GM21576 (cell line): ENCODE measurements around the gene ZBTB45.
"Not testable (repeated sequence)": the region's sequence is repeated elsewhere in the genome, so short reads cannot be mapped to it uniquely, and the experiment has no call there.

ENCODE experiments used
- ATAC-seq: cut with Tn5 transposase; IDR thresholded peaks from one replicate; pipeline ENCODE4 v1.9.1; 2021; ENCODE audit warnings: mild to moderate bottlenecking, moderate library complexity; ENCODE audit not compliant: unreplicated experiment

Gene ZBTB45

DNA sequence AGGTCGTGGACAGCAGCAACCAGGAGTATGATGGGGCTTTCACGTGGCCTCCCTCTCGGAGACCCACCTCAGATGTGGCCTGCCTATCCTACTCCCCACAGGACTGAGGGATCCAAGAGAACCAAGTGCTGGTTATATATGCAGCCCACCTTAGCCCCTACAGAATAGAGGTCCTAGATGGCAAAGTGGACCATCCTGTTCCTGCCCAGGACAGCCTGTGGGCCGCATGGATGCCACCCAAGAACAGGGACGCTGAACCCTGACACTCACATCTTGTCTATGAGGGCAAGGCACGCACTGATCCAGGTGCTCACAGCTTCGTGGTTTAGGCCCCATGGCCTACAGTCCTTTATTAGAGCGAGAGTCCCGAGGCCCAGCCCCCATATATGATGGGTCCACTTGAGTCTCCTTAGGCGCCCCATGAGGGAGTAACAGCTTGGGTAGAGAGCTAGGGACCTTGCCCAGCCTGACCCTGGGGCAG, 6.4 kb downstream of the ZBTB45 start:
- no peak for ATAC-seq

DNA sequence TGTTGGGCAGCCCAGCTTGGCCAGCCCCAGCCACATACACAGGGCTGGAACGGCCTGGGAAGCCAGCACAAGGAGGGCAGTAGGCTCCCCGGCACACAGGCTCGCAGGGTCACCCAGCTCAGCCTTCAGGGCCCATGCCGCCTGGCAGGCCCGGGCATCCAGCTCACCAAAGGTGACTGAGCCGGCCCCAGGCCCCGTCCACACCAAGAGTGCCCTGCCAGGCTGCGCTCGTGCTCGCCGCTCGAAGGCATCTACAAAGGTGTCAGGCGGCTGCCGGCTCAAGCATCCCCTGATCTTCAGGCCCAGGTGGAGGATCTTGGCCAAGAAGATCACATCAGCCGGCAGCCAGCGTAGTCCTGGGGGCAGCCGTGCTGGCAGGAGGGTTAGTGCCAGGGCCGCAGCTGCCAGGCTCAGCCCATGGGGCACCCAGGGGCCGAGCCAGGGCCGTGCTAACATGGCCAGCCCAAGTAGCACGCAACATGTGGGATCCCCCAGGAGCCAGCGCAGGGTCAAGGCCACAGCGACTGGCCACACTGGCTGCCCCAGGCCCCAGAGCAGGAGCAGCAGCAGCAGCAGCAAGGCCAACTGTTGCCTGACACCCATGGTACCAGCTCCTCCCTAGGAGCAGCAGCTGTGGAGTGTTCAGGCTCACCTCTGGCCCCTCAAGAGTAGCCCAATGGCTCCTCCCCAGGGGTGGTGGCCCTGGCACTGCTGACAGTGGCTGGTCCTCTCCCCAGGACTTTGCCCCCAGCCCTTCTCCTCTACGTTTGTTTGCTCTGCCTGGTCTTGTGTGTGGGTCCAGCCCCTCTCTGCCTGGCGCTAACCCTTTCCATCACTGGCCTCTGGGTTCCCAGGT, 8.0 kb downstream of the ZBTB45 start, which contains the start of gene SLC27A5:
Gene SLC27A5 (minus strand): TSS at position 640 of the 856 bp plus-strand sequence. CDS start 37 bp downstream, at position 603.
- ATAC-seq = no peak

DNA sequence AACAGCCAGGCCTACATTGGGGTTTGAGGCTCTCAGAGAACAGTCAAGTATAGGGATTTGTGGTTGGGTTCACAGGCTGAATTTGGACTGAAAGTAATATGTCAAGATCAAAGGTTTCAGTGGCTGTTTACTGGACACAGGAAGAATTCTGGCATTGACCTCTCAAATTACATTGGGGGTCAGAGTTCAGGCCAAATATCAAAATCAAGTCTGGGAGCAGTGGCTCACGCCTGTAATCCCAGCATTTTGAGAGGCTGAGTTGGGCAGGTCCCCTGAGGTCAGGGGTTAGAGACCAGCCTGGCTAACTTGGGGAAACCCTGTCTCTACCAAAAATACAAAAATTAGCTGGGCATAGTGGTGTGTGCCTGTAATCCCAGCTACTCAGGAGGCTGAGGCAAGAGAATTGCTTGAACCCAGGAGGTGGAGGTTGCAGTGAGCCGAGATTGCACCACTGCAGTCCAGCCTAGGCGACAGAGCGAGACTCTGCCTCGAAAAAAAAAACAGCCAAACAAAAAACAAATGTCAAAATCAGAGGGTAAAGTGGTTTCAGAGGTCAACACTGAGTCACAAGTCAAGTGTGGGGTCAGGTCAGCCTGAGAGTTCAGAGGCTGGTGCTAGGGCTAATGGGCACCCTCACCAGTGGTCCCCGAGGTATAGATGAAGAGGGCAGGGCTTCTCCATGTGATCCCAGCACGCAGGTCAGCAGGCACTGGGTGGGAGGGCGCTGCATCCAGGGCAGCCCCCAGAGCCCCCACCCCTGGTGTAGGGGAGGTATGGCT, 9.3 kb downstream of the ZBTB45 start:
- no peak for ATAC-seq

DNA sequence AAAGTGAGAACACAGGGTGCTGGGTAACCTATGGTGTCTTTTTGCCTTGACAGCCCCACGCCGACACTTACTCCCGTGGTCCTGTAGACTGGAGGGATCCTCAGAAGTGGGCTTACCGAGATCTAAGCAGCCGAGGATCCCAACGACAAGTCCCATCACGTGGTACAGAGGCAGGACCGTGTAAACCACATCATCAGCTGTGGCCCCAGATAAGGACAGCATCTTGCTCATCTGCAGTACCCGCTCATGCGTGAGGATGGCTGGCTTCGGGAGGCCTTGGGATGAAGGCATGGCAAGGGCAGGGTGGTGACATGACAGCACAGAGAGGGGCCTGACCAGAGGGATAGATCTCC, 9.9 kb downstream of the ZBTB45 start:
- ATAC-seq = no peak

DNA sequence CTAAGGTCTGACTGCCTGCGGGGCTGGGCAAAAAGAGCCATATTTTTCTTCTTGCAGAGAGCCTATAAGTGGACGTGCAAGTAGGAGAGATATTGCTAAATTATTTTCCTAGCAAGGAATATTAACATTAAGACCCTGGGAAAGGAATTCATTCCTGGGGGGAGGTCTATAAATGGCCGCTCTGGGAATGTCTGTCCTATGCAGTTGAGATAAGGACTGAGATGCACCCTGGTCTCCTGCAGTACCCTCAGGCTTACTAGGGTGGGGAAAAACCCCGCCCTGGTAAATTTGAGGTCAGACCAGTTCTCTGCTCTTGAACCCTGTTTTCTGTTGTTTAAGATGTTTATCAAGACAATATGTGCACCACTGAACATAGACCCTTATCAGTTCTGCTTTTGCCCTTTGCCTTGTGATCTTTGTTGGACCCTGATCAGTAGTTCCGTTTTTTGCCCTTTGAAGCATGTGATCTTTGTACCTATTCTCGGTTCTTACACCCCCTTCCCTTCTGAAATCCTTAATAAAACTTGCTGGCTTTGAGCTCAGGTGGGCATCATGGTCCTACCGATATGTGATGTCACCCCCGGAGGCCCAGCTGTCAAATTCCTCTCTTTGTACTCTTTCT, 11.9 kb downstream of the ZBTB45 start:
- ATAC-seq = not testable (repeated sequence)

DNA sequence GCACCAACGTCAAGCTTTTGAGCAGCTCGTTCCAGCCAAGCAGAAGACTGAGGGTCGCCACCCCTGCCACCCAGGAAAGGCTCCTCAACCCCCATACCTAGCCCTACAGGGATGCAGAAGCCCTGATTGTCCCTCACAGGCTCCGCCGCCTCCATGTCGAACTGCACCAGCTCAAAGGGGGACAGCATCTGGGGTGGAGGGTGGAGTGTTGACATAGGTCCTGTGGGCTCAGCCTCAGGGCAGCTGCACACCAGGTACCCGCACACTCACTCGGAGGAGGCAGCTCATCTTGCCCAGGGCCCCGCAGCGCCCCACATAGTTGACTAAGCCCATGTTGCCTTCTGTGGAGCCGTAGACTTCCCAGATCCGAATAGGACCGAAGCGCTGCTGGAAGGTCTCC, 19.4 kb downstream of the ZBTB45 start:
- no peak for ATAC-seq

DNA sequence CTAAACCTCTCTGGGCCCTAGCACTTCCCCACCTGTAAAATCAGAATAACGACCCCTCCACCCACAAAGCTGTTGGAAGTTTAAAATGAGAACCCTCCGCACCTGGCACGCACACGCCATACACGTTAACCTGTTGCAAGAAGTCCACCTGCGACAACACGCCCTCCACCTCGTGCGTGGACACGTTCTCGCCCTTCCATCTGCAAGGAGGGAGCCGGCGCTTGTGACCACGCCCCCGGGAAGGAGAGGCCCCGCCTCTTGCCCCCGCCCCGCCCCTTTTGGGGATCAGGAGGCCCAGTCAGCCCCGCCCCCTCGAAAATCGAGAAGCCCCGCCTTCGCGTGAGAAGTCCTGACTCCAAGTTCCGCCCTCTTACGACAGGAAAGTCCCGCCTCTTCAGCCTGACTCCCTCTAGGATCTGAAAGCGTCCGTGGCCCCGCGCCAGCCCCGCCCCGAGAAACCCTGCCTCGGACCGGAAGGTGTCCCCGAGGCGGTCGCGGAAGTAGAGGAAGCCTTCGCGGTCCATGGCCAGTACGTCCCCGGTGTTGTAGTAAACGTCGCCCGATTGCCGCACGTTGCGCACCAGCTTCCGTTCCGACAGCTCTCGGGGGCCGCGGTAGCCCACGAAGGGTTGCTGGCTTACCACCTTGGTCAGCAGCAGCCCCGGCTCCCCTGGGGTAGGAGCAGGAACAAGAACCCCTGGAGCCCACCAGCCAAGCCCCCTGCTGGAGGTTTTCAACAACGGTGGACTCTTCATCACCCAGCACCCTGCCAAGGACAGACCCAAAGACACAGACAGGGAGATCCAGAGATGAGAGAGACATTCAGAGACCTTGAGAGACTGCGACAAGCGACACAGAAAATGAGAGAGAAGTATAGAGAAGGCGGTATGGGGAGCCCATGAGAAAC, 20.3 kb downstream of the ZBTB45 start:
- peak; percentile 81 for ATAC-seq

DNA sequence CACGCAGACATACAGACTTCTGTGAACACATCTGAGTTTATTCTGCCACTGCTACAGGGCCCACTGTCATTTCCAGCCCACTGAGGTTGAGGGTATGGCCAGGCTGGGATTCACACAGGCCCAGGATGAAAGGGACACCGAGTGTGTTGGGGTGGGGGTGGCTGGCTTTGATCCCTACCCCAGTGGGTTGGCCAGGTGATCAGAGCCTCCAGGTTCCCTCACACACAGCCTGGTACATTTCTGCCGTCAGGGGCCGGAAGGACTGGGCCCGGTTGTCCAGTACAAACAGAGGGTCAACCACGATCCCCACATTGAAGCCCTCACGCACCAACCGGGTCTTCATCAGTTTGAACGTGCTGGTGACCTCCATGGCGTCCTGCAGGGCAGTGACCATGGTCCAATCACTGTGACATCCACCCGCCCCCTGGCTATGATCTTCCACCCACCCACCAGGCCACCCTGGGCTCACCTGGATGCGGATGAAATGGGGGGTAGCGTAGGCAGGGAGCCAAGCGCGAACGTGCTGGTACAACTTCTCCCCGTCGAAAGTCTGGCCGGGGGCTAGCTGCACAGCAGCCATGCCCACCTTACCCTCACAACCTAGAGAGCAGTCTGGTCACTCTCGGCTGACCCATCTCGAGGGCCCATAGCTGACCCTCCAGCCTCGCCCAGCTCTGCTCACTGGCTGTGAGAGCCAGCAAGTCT, 21.1 kb downstream of the ZBTB45 start:
- ATAC-seq = no peak

DNA sequence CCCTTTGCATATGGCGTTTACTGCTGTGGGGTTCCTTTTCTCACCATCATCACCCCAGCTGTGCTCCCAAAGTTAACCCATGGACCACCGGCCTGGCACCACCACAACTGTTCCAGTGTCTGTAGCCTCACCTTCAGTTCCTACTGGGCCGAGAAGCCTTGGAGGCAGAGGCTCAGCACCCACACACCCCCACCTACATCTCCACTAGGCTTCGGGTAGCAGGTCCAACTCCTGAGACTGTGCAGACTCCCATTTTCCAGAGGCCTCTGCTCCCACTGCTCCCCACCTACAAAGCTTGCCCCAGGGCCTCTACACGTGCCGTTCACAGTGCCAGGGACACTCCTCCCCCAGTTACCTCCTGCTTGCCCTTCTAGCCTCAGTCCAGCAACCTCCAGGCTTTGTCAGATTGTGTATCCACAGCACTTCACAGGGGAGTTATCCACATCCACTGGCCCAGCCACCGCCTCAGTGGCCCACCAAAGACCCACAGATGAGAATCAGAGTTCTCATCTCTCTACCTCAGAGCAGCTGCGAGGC, 21.9 kb downstream of the ZBTB45 start:
- ATAC-seq = no peak

DNA sequence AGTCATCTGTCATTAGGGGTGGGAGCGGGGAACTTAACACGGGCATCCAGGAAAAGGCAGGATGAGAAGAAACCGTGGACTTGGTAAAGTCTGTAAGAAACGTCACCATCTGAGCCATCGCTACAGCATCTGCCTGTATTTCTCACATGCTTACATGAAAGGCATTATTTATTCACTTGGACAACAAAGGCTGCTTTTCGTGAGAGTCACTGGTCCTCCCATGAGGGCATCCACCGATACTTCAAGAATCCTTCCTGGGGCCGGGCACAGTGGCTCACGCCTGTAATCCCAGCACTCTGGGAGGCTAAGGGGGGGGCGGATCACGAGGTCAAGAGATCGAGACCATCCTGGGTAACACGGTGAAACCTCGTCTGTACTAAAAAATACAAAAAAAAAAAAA, 27.3 kb downstream of the ZBTB45 start:
- ATAC-seq = no peak

DNA sequence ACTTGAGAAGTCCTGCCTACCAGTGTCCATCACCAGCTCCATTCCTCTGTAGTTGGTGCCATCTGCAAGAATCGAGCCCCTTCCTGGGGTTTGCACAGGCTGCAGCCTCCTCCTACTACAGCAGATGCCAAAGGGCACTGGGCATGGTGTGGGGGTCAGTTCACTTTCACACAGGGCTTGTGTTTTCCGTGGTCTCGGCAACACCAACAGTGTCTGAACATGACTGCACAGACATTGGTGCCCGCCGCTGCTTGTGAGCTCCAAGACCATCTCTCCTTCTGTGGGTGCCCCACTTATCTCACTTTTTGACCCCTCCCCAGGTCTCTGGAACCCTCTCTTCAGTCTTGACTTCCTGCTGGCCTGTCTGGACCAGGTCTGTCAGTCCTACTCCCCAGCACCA, 28.2 kb downstream of the ZBTB45 start:
- no peak for ATAC-seq

DNA sequence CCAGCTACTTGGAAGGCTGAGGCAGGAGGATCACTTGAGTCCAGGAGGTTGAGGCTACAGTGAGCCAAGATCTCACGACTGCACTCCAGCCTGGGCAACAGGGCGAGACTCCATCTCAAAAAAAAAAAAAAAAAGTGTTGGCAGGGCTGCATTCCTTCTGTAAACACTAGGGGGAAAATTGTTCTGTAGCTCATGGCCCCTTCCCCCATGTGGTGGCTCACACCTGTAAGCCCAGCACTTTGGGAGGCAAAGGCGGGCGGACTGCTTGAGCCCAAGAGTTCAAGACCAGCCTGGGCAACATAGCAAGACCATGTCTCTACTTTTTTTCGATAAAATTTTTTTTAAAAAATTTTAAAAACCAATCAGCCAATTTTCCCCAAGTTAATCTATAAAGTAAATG, 35.3 kb downstream of the ZBTB45 start:
- ATAC-seq = not testable (repeated sequence)

DNA sequence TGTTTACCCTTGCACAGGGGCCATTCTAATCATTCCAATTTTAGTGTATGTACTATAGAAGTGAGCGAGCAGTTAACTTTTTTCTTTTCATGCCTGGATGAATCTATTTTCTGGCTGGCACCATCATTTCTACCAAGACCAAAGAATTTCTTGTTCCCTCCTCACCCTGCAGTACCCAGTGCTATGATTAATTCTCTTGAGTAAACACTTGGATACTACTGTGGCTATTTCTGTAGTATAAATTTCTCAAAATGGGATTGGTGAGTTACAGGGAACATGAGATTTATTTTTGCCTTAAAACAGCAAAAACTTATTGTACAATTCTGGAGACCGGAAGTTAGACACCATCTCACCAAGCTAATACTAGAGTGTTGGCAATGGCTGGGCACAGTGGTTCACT, 35.8 kb downstream of the ZBTB45 start:
- ATAC-seq = no peak

DNA sequence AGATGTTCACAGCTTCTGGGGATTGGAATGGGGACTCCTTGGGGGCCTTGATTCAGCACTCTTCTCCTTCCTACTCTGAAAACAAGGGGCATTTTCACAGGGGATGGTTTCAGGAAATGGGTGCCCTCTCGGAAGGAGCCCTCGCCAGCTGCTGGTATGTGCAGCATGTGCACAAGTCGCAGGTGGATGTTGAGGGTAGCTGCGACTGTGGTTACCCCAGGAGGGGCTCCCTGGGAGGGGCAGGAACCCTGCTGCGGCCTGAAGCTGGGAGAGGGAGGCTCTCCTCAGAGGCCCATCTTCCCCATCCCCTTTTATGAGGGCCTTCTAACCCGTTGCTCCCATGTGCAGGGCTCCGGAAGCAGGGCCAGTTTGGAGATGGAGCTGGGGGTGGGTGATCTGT, 37.2 kb downstream of the ZBTB45 start:
- no peak for ATAC-seq

DNA sequence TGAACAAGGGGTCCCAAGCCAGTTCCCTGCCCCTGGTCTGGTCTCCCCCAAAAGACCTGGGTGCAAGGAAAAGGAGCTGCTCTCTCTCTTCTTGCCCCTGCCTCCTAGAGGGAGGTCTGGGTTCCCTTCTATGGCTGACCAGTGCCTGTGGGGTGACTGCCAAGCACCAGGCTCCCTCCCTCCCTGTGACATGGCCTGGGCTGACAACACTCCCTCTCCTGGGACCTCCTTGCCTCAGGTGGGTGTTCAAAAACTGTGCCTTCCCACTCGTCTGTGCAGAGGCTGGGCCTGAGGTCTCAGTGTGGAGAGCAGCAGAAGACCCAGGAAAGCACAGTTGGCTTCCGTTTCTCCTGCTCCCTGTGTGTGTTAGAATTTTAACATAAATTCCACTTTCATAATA, 38.8 kb downstream of the ZBTB45 start:
- ATAC-seq = no peak

DNA sequence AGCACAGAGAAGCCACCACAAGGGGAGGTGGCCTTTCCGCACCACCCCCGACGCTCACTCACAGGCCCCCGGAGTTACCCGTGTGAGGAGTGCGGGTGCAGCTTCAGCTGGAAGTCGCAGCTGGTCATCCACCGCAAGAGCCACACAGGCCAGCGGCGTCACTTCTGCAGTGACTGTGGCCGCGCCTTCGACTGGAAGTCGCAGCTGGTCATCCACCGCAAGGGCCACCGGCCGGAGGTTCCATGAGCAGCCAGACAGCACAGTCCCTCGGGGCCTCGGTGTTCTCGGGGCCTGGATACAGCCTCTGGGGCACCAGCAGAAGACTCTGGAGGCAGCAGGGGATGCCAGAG, 39.2 kb downstream of the ZBTB45 start:
- no peak for ATAC-seq

DNA sequence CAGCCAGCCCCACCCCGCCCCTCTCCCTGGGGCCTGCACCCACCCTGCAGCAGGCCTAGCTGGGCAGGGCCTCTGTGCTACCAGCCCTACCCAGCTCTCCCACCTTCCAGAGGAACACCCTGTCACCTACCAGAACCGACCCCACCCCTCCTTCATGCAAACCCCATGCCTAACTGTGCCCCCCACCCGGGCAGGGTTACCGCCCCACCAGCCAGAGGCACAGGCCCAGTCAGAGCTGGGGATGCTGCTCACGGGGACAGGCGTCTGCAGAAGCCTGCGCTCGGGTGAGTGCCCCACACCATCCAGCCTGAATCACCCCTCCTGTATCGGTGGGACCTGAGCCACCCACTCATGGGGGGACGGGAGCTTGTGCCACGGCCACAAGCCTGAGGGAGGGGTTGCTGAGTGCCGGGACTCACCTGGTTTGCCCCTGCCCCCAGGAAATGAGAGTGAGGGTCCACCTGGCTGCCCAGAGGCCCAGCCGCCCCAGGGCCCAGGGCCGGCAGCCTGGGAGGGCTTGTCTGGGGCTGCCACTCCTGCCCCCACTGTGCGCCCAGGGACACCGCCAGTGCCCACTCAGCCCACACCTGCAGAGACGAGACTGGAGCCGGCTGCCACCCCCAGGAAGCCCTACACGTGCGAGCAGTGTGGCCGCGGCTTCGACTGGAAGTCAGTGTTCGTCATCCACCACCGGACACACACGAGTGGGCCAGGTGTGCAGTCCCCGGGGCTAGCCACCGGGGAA, 39.7 kb downstream of the ZBTB45 start:
- no peak for ATAC-seq

DNA sequence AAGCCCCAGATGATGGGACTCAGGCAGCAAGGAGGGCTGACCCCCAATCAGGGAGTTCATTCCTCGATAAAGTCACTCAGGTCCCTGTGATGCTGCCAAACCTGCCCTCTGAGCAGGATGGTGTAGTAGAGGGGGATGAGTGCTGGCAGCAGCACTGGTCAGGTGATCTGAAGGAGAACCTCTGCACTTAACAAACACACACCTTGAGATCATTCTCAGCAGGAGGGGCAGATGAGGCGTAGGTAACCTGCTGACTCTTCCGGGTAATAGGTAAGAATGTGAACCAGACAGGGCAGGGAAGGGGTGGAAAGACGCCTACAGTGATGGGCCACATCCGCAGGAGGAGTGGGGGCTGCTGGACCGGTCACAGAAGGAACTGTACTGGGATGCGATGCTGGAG, 40.3 kb downstream of the ZBTB45 start:
- no peak for ATAC-seq

DNA sequence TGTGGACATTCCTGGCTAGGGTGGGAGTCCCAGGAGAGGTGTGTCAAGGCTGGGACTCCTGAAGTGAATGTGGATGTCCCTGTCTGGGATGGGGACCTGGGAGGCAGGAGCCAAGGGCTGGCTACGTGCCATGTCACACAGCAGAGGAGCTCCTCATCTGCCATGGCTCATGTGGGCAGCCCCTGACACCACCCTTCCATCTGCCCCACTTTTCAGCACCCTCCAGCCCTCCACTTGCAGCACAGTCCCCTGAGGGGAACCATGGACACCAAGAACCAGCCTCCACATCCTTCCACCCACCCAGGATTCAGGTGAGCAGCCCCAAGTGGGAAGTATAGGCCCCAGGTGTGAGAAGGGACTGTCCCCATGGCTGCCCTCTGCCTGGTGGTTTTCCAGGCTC, 41.7 kb downstream of the ZBTB45 start:
- no peak for ATAC-seq
